Measurements from ENCODE around the gene TMX3. TPM values are rescaled to one million over a fixed set of nuclear protein-coding genes. Genes with fewer than 3 reads are reported as not detected.

Gene TMX3
- polyA plus RNA-seq, 4 donors, result 14.5 to 85.7 (median 33.8) TPM

GRCh38 chr18:68627812-68628211, 87.1 kb downstream of the TMX3 start:
- H3K36me3 ChIP-seq (ENCODE audit: control insufficient read depth in 3 of 3, insufficient read depth in 2 of 3, low read depth in 1 of 3, low read length in 3 of 3), result no peaks in the 10 kb centered on the region
- no peak overlapping the region for H3K4me3 ChIP-seq (ENCODE audit: low read depth in 1 of 3, low read length in 3 of 3)
- H3K27me3 ChIP-seq (ENCODE audit: control insufficient read depth in 3 of 3, insufficient read depth in 3 of 3, low read length in 3 of 3), result no peaks in the 10 kb centered on the region
- no peaks in the 10 kb centered on the region for H3K4me1 ChIP-seq (ENCODE audit: control insufficient read depth in 3 of 3, insufficient read depth in 2 of 3, low read depth in 1 of 3, low read length in 2 of 3)
- H3K9me3 ChIP-seq (ENCODE audit: control insufficient read depth in 2 of 2, insufficient read depth in 1 of 2, low read depth in 1 of 2, low read length in 1 of 2), result no peaks in the 10 kb centered on the region
- DNase-seq, result no peak
- no peak overlapping the region for H3K27ac ChIP-seq (ENCODE audit: low read depth in 1 of 3, low read length in 2 of 3)
- peak; percentile 97 for FAIRE-seq

Other genes starting within 250 kb of the TMX3 start
- 1 to 10 TPM in 3 of 4 donors, under 1 TPM in 1; 0.45 to 5.7 (median 3.1) TPM for gene CCDC102B, start 83.0 kb upstream of the TMX3 start, polyA plus RNA-seq

All from small intestine (tissue), 7 donors.